Thyroid gland (tissue), 4 donors: ENCODE data around the gene TRPM2. TPM values are rescaled to one million over a fixed set of nuclear protein-coding genes. Genes with fewer than 3 reads are reported as not detected.

ENCODE experiments used
- DNase-seq, 2 donors: peaks; one replicate each; pipeline ENCODE4 v3.0.0-alpha.2; 2019
- H3K27ac ChIP-seq, 3 donors: fragments of 200-600 bp; sonication (generic); 1 replicate in 2 of 3; 2 replicates in 1 of 3; pipeline ENCODE4 v1.5.1; 2016 to 2019; ENCODE audit warnings: mild to moderate bottlenecking in 1 of 3, moderate library complexity in 1 of 3
- H3K27me3 ChIP-seq: fragments of 200-600 bp; sonication (generic); one replicate; pipeline ENCODE4 v1.5.1; 2019
- H3K36me3 ChIP-seq, 2 donors: fragments of 200-600 bp; sonication (generic); one replicate each; pipeline ENCODE4 v1.5.1; 2016 to 2019
- H3K4me1 ChIP-seq, 2 donors: fragments of 200-600 bp; sonication (generic); one replicate each; pipeline ENCODE4 v1.5.1; 2017 to 2019
- H3K4me3 ChIP-seq, 3 donors: fragments of 200-600 bp; sonication (generic); replicated peaks in 1 of 3; 1 replicate in 2 of 3; 2 replicates in 1 of 3; pipeline ENCODE4 v1.5.1; 2016; ENCODE audit warnings: mild to moderate bottlenecking in 1 of 3
- H3K9me3 ChIP-seq: fragments of 200-600 bp; sonication (generic); one replicate; pipeline ENCODE4 v1.5.1; 2017
- POLR2A ChIP-seq, 2 donors: fragments of 450-650 bp; IDR thresholded peaks; one replicate each; pipeline ENCODE4 v1.6.1; 2017; ENCODE audit warnings: antibody characterized with exemption in 2 of 2, mild to moderate bottlenecking in 2 of 2, moderate library complexity in 1 of 2
- WGBS, 2 donors: methylation state at CpG; one replicate each; pipeline ENCODE4 v1.1.5; 2017; 5-methylcytosine and 5-hydroxymethylcytosine counted together
- intact Hi-C: fragments of 100-400 bp; cut with DNase I; formaldehyde crosslinking; loops from one replicate; pipeline ENCODE4 v1.15.1; 2023
- total RNA-seq, 4 donors: library from RNA; depleted of rRNA; stranded (reverse); fragments of >200 nt; gene quantifications; one replicate each; pipeline ENCODE4 v1.2.3, GENCODE V29; 2016
- TF ChIP-seq, protein P1 (sequence below), 6 experiments: fragments of 200-600 bp in 3 of 6; fragments of 450-650 bp in 3 of 6; sonication (generic) in 3 of 6; IDR thresholded peaks; one replicate each; pipeline ENCODE4 v1.5.1; 2016 to 2019; ENCODE audit warnings: antibody characterized with exemption in 6 of 6, mild to moderate bottlenecking in 2 of 6, inconsistent platforms in 1 of 6, moderate library complexity in 1 of 6

TRPM2 gene
- total RNA-seq, 4 donors from 2014 or later, result 0.67 to 2.6 (median 0.88) TPM

GRCh38 chr21:44462834-44463200 is 109.4 kb downstream of the TRPM2 start:
- intact Hi-C loops, result no loop called here
- no peak for DNase-seq
- Histone ChIP-seq H3K27me3 (no peaks in the 10 kb centered on the region), H3K27ac (no peak overlapping the region), H3K4me1 (peaks cover 3 to 5% of the 10 kb centered on the region in 2 donors), H3K4me3 (no peak overlapping the region), H3K9me3 (no peaks in the 10 kb centered on the region), H3K36me3 (no peaks in the 10 kb centered on the region)
- TF ChIP-seq, protein P1, sequence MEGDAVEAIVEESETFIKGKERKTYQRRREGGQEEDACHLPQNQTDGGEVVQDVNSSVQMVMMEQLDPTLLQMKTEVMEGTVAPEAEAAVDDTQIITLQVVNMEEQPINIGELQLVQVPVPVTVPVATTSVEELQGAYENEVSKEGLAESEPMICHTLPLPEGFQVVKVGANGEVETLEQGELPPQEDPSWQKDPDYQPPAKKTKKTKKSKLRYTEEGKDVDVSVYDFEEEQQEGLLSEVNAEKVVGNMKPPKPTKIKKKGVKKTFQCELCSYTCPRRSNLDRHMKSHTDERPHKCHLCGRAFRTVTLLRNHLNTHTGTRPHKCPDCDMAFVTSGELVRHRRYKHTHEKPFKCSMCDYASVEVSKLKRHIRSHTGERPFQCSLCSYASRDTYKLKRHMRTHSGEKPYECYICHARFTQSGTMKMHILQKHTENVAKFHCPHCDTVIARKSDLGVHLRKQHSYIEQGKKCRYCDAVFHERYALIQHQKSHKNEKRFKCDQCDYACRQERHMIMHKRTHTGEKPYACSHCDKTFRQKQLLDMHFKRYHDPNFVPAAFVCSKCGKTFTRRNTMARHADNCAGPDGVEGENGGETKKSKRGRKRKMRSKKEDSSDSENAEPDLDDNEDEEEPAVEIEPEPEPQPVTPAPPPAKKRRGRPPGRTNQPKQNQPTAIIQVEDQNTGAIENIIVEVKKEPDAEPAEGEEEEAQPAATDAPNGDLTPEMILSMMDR (IDR thresholded peaks at IDR 0.05), result no peak
- no peak for TF ChIP-seq POLR2A (IDR thresholded peaks at IDR 0.05)
- WGBS, 2 donors, result 80 to 87% methylated on average over 4 to 11 of the region's 11 CpGs

DNA sequence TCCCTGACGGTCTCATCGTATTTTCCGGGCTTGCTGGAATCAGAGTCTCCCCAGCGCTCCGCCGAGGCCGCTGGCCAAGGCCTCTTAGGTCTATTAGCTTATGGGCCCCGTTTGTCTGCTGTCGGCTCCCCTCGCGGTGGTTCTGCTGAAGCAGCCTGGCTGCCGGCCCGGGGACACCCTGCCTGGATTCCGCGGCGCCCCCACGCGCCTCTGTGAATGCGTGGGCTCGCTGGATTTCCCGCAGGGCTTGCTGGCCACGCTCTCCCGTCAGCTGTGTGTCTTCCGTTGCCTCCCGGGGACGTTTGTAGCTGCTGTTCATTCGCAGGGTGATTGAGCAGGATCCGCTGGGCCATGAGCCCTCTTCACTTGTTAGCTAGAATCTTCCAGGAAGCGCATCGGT is 110.3 kb downstream of the TRPM2 start:
- no peaks in the 10 kb centered on the region for H3K9me3 ChIP-seq
- no peak overlapping the region for H3K27ac ChIP-seq
- H3K36me3 ChIP-seq, result no peaks in the 10 kb centered on the region
- H3K4me1 ChIP-seq, result peaks cover 3 to 5% of the 10 kb centered on the region in 2 donors
- no peak for TF ChIP-seq POLR2A (IDR thresholded peaks at IDR 0.05)
- TF ChIP-seq, protein P1 (IDR thresholded peaks at IDR 0.05), result no peak
- WGBS, 2 donors, result 35 to 47% methylated on average over 17 to 24 of the region's 30 CpGs
- intact Hi-C loops, result no loop called here
- H3K4me3 ChIP-seq, result no peak overlapping the region
- no peaks in the 10 kb centered on the region for H3K27me3 ChIP-seq
- DNase-seq, result peak in 1 of 2 donors; percentile 13

DNA sequence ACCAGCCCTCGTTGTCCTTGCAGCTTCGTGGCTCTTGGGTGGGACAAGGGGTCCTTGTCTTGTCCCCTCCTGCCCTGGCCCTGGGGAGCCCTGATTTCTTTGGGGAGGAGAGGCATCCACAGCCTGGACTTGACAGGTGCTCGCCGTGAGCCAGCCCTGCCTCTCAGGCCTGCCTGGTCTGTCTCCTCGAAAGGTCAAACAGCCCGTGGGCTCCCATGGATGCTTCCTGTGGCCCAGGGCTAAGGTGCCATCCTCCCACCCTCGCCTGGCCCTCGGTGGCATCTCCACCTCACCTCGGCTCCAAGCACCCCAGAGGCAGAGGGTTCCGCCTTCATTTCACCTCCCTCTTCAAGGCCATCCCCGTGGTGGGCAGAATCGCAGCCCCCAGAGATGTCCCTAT is 110.9 kb downstream of the TRPM2 start:
- DNase-seq, result no peak
- no peaks in the 10 kb centered on the region for H3K9me3 ChIP-seq
- 77 to 87% methylated on average over 11 to 12 of the region's 12 CpGs for WGBS, 2 donors
- TF ChIP-seq, protein P1 (IDR thresholded peaks at IDR 0.05), result no peak
- no peak for TF ChIP-seq POLR2A (IDR thresholded peaks at IDR 0.05)
- intact Hi-C loops, result no loop called here
- H3K27ac ChIP-seq, result no peak overlapping the region
- H3K27me3 ChIP-seq, result no peaks in the 10 kb centered on the region
- no peak overlapping the region for H3K4me3 ChIP-seq
- no peaks in the 10 kb centered on the region for H3K36me3 ChIP-seq
- H3K4me1 ChIP-seq, result peaks cover 3 to 5% of the 10 kb centered on the region in 2 donors

GRCh38 chr21:44466351-44466954 is 113.0 kb downstream of the TRPM2 start:
- DNase-seq, result no peak
- intact Hi-C loops, result no loop called here
- H3K27ac ChIP-seq, result no peak overlapping the region
- no peaks in the 10 kb centered on the region for H3K27me3 ChIP-seq
- H3K4me3 ChIP-seq, result no peak overlapping the region
- H3K9me3 ChIP-seq, result no peaks in the 10 kb centered on the region
- TF ChIP-seq, protein P1 (IDR thresholded peaks at IDR 0.05), result no peak
- TF ChIP-seq POLR2A (IDR thresholded peaks at IDR 0.05), result no peak
- H3K4me1 ChIP-seq, result peaks cover 3 to 5% of the 10 kb centered on the region in 2 donors
- H3K36me3 ChIP-seq, result no peaks in the 10 kb centered on the region
- 87 to 92% methylated on average over 10 to 16 of the region's 16 CpGs for WGBS, 2 donors

GRCh38 chr21:44466996-44467858 is 113.8 kb downstream of the TRPM2 start:
- no peak for DNase-seq
- no peaks in the 10 kb centered on the region for H3K27me3 ChIP-seq
- TF ChIP-seq POLR2A (IDR thresholded peaks at IDR 0.05), result no peak
- TF ChIP-seq, protein P1 (IDR thresholded peaks at IDR 0.05), result no peak
- no peak overlapping the region for H3K27ac ChIP-seq
- H3K4me3 ChIP-seq, result no peak overlapping the region
- intact Hi-C loops, result no loop called here
- WGBS, 2 donors, result 95% methylated on average over 30 to 32 of the region's 36 CpGs
- H3K4me1 ChIP-seq, result peaks cover 3 to 5% of the 10 kb centered on the region in 2 donors
- no peaks in the 10 kb centered on the region for H3K9me3 ChIP-seq
- no peaks in the 10 kb centered on the region for H3K36me3 ChIP-seq
